Activated naive CD8-positive, alpha-beta T cell treated with anti-CD3 and anti-CD28 coated beads, Interleukin-2, amount 10 ng/mL, durations not matched to agents 7 days and 5 days (primary cell): ENCODE data around the gene SLC29A1. TPM values are rescaled to one million over a fixed set of nuclear protein-coding genes. Genes with fewer than 3 reads are reported as not detected.

ENCODE experiments used
- ATAC-seq: fragments of 150-1000 bp; cut with Tn5 transposase; one replicate; pipeline ENCODE4 v1.10.0; 2021; ENCODE audit warnings: low read depth, moderate library complexity
- POLR2A ChIA-PET: fragments of 350-600 bp; sonication (Branson Sonifier 250); formaldehyde crosslinking; loops from one replicate; lab custom pipeline; 2021; ENCODE audit warnings: antibody characterized with exemption; lab: Charles Lee
- DNase-seq: peaks from one replicate; pipeline ENCODE4 v3.0.0; 2021
- H3K27ac Mint-ChIP-seq: one replicate; pipeline ENCODE4 v1.8.0; 2022; ENCODE audit warnings: mild to moderate bottlenecking, mixed read lengths
- H3K27me3 Mint-ChIP-seq: one replicate; pipeline ENCODE4 v1.8.0; 2022; ENCODE audit warnings: mild to moderate bottlenecking, moderate library complexity, mixed read lengths
- H3K36me3 Mint-ChIP-seq: one replicate; pipeline ENCODE4 v1.8.0; 2021; ENCODE audit warnings: mild to moderate bottlenecking, mixed read lengths
- H3K4me1 Mint-ChIP-seq: one replicate; pipeline ENCODE4 v1.8.0; 2021; ENCODE audit warnings: mixed read lengths
- H3K4me3 Mint-ChIP-seq: one replicate; pipeline ENCODE4 v1.8.0; 2022; ENCODE audit warnings: mild to moderate bottlenecking, moderate library complexity, mixed read lengths
- H3K9me3 Mint-ChIP-seq: one replicate; pipeline ENCODE4 v1.8.0; 2021; ENCODE audit warnings: mixed read lengths
- total RNA-seq, 2 experiments: library from RNA; stranded (reverse); gene quantifications; one replicate each; pipeline ENCODE4 v1.2.3, GENCODE V29; 2021

Gene SLC29A1
- total RNA-seq, 2 experiments from 2014 or later, result 22.5 to 24.0 TPM

DNA sequence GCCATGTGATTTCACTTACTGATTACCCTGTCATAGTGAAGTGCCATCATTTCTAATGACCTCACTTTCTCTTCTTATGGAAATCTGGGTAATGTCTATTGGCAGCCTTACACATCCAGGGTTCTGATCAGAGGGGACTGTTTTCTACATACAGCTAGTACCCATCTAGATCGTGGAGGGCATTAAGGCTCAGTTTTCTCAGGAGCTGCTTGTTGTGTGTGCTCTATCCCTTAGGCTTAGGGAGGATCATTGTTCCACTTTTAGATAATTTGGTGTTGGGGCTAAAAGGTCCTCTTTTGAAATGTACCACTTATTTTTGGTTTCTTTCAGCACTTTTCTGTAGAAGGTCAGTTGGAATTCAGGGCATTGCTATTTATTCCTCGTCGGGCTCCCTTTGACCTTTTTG, 27.3 kb downstream of the SLC29A1 start:
- H3K36me3 Mint-ChIP-seq, result peaks cover 38% of the 10 kb centered on the region
- no peaks in the 10 kb centered on the region for H3K27me3 Mint-ChIP-seq
- POLR2A ChIA-PET, result interaction anchor here (1.1 kb wide), 1 partner anchor 14 kb away, joined by 3 read pairs; no protein-coding TSS in a partner anchor
- H3K4me3 Mint-ChIP-seq, result no peak overlapping the region
- DNase-seq (no peak), ATAC-seq (no peak)
- no peaks in the 10 kb centered on the region for H3K9me3 Mint-ChIP-seq
- peak overlapping the region; percentile 38 for H3K27ac Mint-ChIP-seq
- peaks cover 57% of the 10 kb centered on the region for H3K4me1 Mint-ChIP-seq

DNA sequence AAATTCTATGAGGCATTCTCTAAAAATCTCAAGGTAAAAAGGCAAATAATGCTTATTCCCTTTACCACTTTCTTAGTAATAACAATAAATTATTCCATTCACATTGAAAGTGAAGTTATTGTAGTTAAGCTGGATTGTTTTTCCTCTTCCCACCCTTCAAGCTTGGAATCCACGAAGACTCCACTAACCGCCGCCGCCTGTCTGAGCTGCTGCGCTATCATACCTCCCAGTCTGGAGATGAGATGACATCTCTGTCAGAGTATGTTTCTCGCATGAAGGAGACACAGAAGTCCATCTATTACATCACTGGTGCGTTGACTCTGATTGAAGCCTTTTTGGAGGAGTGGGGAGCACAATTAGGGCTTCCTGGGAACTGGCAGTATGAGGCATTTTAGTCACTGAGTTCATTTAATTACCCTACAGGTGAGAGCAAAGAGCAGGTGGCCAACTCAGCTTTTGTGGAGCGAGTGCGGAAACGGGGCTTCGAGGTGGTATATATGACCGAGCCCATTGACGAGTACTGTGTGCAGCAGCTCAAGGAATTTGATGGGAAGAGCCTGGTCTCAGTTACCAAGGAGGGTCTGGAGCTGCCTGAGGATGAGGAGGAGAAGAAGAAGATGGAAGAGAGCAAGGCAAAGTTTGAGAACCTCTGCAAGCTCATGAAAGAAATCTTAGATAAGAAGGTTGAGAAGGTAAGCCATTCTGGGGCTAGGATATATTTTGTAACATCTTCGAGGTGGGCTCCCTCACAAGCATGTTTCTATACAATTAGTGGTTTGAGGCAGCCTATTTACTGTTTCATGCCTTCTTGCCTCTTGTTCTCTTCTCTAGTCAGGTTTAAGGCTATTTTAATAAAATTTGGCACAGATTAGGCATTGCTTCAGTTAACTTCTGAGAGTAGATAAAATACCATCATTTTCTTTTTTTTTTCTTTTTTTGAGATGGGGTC, 28.5 kb downstream of the SLC29A1 start:
- H3K27ac Mint-ChIP-seq, result peak overlapping the region; percentile 59
- POLR2A ChIA-PET, result interaction anchor here (1.1 kb wide), 1 partner anchor 12 kb away, joined by 3 read pairs; no protein-coding TSS in a partner anchor

DNA sequence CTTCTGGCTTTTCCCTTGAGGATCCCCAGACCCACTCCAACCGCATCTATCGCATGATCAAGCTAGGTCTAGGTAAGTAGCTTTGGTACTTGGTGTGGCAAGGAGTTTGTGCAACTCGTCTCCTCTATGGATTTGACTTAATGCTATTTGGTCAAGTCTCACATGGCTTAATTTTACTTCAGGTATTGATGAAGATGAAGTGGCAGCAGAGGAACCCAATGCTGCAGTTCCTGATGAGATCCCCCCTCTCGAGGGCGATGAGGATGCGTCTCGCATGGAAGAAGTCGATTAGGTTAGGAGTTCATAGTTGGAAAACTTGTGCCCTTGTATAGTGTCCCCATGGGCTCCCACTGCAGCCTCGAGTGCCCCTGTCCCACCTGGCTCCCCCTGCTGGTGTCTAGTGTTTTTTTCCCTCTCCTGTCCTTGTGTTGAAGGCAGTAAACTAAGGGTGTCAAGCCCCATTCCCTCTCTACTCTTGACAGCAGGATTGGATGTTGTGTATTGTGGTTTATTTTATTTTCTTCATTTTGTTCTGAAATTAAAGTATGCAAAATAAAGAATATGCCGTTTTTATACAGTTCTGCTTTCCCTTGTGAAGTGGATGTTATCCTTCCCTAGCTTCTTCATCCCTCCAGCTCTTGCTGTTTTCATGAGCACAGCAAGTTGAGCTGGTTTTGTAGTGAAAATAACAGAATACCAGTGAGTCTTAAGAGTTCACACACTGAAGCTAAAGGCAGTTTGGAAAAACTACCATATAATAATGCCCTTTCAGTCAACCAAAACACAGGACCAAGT, 30.1 kb downstream of the SLC29A1 start:
- ATAC-seq (peak; percentile 16), DNase-seq (no peak)
- Mint-ChIP-seq H3K27me3 (no peaks in the 10 kb centered on the region), H3K4me1 (peaks cover 62% of the 10 kb centered on the region), H3K27ac (no peak overlapping the region), H3K4me3 (no peak overlapping the region), H3K36me3 (peaks cover 35% of the 10 kb centered on the region), H3K9me3 (no peaks in the 10 kb centered on the region)
- POLR2A ChIA-PET, result interaction anchor here (1.5 to 4.0 kb wide), 2 partner anchors 12 to 30 kb away, joined by 4 to 23 read pairs; partner anchors contain the start of genes NFKBIE and SLC29A1

More for the DNA sequence above, 28.5 kb downstream of the SLC29A1 start:
- ATAC-seq (no peak), DNase-seq (no peak)
- Mint-ChIP-seq H3K4me3 (no peak overlapping the region), H3K9me3 (no peaks in the 10 kb centered on the region), H3K36me3 (peaks cover 41% of the 10 kb centered on the region), H3K27me3 (no peaks in the 10 kb centered on the region), H3K4me1 (peaks cover 63% of the 10 kb centered on the region)

DNA sequence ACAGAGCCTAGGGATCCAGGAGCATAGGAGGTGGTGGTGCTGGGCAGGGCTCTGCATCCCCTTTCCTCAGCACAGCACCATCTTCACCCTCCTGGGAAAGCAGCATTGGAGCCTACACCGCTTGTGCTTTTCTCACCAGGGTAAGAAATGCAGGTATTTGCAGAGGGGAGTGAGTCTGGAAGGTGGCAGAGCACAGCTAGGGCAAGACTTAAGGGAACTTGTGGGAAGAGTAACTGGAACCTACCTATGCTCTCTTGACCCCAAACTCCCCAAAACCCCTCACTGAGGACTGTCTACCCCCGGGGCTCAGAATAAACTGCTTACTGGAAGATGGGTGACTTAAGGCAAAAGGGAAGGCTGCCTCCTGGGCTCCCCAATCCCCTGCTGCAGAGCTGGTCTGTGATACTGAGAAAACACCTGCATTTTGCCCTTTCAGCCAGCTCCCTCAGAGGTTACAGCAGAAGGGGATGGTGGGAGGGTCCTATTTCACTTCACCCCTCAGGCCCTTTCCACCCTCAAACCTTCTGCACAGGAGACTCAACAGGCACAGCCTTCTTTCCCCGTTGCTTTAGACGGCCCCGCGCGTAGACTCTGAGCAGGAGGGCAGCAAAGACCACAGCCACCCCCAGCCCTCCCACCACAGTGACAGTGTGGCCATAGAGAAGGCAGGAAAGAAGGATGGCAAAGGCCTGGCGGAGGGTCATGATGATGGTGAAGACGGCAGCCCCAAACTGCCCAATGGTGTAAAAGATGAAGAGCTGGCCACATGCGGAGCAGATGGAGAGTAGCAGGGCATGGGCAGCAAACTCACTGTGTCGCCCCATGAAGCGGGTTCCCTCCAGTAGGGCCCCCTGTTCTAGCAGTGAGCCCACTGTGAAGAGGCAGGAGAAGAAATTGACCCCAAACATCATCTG, 31.1 kb downstream of the SLC29A1 start:
- Mint-ChIP-seq H3K4me3 (no peak overlapping the region), H3K36me3 (peaks cover 37% of the 10 kb centered on the region), H3K27ac (no peak overlapping the region), H3K9me3 (no peaks in the 10 kb centered on the region), H3K27me3 (no peaks in the 10 kb centered on the region), H3K4me1 (peaks cover 56% of the 10 kb centered on the region)
- DNase-seq (no peak), ATAC-seq (no peak)
- POLR2A ChIA-PET, result interaction anchor here (0.6 to 4.3 kb wide), 6 partner anchors 7 to 718 kb away, joined by 3 to 111 read pairs (median 6); partner anchors contain the start of genes HSP90AB1, NFKBIE and SLC29A1

DNA sequence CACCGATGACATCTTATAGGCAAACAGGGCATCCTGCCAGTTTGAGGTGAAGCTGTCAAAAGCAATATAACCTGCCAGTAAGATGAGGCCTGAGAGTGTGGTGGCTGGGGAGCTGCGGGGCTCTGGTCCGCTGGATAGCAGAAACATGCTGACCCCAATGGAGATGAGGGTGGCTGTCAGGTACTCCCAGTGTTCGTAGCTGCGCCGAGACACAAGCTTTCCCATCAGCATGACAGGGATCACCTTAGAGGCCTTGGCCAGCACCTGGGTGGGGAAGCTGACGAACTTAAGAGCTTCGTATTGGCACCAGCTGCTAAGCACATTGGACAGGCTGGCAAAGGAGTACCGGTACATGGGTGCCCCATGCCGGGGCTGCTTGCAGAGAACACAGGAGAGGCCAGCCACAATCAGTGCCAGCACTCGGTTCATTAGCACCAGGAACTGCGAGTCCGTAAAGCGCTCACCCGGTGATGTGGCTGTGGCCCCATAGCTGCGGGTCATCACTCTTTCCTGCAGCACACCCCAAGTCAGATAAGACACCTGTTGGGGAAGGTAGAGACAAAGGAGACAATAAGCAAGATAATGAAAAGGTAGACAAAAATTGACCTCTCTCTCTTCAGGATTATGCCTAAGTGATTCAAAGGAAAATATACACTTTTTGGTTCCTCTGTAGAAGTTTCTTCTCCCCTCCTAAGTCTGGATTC, 31.9 kb downstream of the SLC29A1 start:
- Mint-ChIP-seq H3K27me3 (no peaks in the 10 kb centered on the region), H3K36me3 (peaks cover 29% of the 10 kb centered on the region), H3K27ac (peak overlapping the region; percentile 90), H3K9me3 (no peaks in the 10 kb centered on the region), H3K4me3 (peak overlapping the region; percentile 91), H3K4me1 (peaks cover 48% of the 10 kb centered on the region)
- POLR2A ChIA-PET, result interaction anchor here (0.6 to 4.3 kb wide), 5 partner anchors 8 to 718 kb away, joined by 3 to 111 read pairs (median 6); partner anchors contain the start of genes HSP90AB1 and NFKBIE
- DNase-seq, result no peak
- ATAC-seq, result no peak

DNA sequence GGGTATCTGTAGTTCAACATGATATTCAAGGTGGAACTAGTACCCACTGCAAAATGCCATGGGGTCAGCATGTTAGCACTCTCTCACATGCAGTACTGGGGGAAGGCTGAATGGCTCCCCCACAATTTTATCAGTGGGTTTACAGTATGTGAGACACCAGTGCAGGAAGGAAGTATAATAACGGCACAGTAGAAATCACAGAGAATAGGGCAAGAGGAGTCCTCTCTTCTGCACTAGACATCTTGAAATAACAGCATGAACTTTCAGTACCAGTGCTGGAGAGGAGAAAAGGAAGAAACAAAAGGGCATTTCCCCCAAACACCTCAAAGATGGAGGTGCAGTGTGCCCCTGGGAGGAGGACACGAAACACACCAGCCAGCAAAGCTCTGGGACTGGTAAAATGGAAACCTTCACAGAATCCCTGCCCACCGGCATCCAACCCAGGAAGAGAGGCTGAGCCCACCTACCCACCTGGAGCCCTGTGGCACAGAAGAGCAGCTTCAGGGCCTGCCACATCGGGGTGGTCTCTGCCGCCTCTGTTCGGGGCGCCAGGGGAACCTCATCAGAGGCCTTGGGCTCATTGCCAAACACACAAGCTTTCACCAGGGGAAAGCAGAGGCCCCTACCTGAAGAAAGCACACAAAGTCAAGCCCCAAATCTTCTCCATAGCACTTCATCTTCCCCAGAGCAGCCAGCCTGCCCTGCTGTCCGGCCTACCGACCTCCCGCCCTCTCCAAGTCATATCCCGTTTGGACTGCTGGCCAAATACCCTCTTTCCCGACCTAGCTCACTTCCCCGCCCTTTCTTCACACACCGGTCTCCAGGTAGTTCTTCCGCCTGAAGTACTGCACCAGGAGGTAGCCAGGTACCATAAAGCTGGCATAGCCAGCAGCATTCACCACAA, 32.7 kb downstream of the SLC29A1 start:
- H3K4me1 Mint-ChIP-seq, result peaks cover 48% of the 10 kb centered on the region
- no peak for DNase-seq
- H3K27me3 Mint-ChIP-seq, result no peaks in the 10 kb centered on the region
- peak overlapping the region; percentile 90 for H3K27ac Mint-ChIP-seq
- H3K4me3 Mint-ChIP-seq, result peak overlapping the region; percentile 91
- no peak for ATAC-seq
- H3K9me3 Mint-ChIP-seq, result no peaks in the 10 kb centered on the region
- POLR2A ChIA-PET, result interaction anchor here (0.8 to 4.3 kb wide), 9 partner anchors 9 to 133 kb away, joined by 3 to 111 read pairs (median 3); partner anchors contain the start of genes HSP90AB1 and NFKBIE
- H3K36me3 Mint-ChIP-seq, result peaks cover 30% of the 10 kb centered on the region

DNA sequence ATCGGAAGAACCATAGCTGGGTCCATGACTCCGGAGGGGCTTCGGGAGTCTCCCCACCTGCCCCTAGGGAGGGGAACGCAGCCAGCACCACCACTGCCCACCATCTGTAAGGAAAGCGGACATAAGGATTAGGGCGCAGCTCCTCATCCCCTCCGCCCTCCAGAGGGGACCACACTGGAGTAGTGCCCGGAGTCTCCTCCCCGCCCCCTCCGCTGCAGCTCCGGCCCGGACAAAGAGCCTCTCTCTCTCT, 33.3 kb downstream of the SLC29A1 start:
- Mint-ChIP-seq H3K4me3 (peak overlapping the region; percentile 91), H3K4me1 (peaks cover 46% of the 10 kb centered on the region), H3K27me3 (no peaks in the 10 kb centered on the region), H3K9me3 (no peaks in the 10 kb centered on the region), H3K27ac (peak overlapping the region; percentile 90), H3K36me3 (peaks cover 28% of the 10 kb centered on the region)
- ATAC-seq (peak; percentile 15), DNase-seq (no peak)
- POLR2A ChIA-PET, result interaction anchor here (0.5 to 4.3 kb wide), 9 partner anchors 8 to 134 kb away, joined by 3 to 111 read pairs (median 3); partner anchors contain the start of genes HSP90AB1 and NFKBIE

DNA sequence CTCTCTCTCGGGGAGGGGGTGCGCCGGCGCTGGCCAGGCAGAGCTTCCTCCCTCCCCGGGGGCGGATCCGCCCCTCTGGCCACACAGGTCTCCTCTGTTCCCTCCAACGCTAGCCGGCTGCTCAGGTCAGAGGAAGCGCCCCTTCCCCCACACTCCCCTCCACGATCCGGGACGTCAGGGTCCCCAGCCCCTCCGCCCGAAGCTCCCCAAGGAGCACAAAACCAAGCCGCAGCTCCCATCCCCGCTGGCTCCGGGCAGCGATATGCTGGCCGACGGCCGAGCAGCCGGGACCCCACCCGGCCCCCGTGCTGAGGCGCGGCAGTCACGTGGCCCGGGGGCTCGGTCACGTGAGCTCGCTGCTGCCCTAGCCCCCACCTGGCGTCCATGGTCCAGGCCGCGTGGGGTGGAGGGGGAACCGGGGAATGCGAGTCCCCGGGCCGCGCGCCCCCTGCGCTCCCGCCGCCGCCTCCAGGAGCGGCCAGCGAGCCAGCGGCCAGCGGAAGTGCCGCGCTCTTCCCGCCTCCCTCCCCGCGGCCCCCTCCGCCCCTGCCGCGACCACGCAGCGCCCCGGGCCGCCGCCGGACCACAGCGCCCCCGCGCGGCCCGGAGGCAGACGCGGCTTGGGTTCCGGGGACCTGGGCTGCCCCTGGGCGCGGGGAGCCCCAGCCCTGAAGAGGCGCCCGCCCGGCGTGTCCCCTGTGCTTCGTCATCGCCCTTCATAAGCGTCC, 33.8 kb downstream of the SLC29A1 start, which contains the start of gene SLC35B2:
TSS of gene SLC35B2 (minus strand) at position 504 of the 728 bp plus-strand sequence. CDS start at position 386, 118 bp downstream.
- Mint-ChIP-seq H3K4me3 (peak within 1 kb of the TSS; percentile 91), H3K27ac (peak within 1 kb of the TSS; percentile 92), H3K4me1 (peaks cover 46% of the 10 kb centered on the region), H3K27me3 (no peaks in the 10 kb centered on the region), H3K9me3 (no peaks in the 10 kb centered on the region), H3K36me3 (peaks cover 25% of the 10 kb centered on the region)
- POLR2A ChIA-PET, result interaction anchor here (0.5 to 4.3 kb wide), 6 partner anchors 8 to 90 kb away, joined by 3 to 111 read pairs (median 3); partner anchors contain the start of genes HSP90AB1 and NFKBIE
- peak; percentile 76 for ATAC-seq
- DNase-seq, result peak; percentile 85

DNA sequence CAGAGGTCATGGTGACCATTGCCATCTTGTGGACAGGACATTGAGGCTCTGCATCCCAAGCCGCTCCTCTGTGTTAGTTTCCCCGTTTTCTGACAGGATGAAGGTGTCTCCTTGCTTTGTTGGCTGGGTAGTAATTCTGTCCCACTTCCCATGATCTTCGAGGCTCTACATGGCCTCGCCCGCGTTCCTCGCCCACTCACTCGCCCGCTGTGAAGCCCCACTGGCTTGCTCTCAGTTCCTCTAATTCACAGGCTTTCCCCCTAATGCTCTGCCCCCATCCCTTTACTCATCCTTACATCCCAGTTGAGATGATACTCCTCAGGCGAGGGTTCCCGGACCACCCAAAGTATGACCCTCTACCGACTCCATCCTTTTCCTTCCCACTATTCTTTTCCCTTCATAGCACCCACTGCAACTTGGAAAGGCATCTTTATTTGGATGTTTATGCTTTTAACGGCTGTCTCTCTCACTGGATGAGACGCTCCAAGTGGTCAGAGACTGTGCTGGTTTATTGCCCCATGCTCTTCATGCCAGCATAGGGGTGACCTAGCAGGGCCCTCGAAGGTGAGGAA, 34.4 kb downstream of the SLC29A1 start:
- peak overlapping the region; percentile 92 for H3K27ac Mint-ChIP-seq
- H3K27me3 Mint-ChIP-seq, result no peaks in the 10 kb centered on the region
- DNase-seq, result no peak
- ATAC-seq, result no peak
- no peaks in the 10 kb centered on the region for H3K9me3 Mint-ChIP-seq
- H3K36me3 Mint-ChIP-seq, result peaks cover 25% of the 10 kb centered on the region
- peak overlapping the region; percentile 85 for H3K4me3 Mint-ChIP-seq
- peaks cover 51% of the 10 kb centered on the region for H3K4me1 Mint-ChIP-seq
- POLR2A ChIA-PET, result interaction anchor here (4.3 kb wide), 1 partner anchor 11 kb away, joined by 111 read pairs; the partner anchor contains the start of gene HSP90AB1

DNA sequence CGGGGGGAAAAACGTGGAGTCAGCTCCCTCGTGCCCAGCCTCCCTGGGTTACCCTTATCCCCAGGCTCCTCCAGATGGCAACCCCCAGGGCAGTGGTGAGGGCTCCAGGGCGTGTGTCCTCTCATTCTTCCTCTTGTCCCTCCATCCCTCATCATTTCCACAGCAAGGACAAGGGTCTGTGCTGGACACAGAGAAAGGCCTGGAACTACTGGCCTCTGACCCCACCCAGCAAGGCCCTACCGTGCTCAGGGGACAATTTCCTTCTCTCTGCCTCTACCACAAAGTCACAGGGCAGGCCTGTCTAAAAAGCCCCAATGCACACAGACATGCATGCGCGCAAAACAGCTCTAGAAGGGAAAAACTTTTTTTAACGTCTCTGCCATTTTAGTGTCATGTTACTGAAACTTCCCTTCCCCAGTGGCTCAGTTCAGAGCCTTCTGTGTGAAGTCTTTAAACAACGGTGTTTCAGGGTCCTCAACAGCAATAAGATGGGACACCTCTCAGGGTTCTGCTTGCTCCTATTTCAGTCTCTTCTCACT, 35.0 kb downstream of the SLC29A1 start:
- no peak for DNase-seq
- peak overlapping the region; percentile 85 for H3K4me3 Mint-ChIP-seq
- peak overlapping the region; percentile 92 for H3K27ac Mint-ChIP-seq
- peaks cover 22% of the 10 kb centered on the region for H3K36me3 Mint-ChIP-seq
- H3K27me3 Mint-ChIP-seq, result no peaks in the 10 kb centered on the region
- ATAC-seq, result no peak
- no peaks in the 10 kb centered on the region for H3K9me3 Mint-ChIP-seq
- POLR2A ChIA-PET, result interaction anchor here (4.3 kb wide), 1 partner anchor 11 kb away, joined by 111 read pairs; the partner anchor contains the start of gene HSP90AB1
- peaks cover 54% of the 10 kb centered on the region for H3K4me1 Mint-ChIP-seq
